Measurements from ENCODE around the gene NPTN.

The NPTN gene

GRCh38 chr15:73518180-73518862 is 114.9 kb downstream of the NPTN start:
- DNase-seq (ENCODE audit: low spot score) = no peak

- no peak for DNase-seq (ENCODE audit: low spot score)
Measured at GRCh38 chr15:73517566-73517965, 115.6 kb downstream of the NPTN start.

- DNase-seq (ENCODE audit: low spot score) = no peak
Measured at GRCh38 chr15:73515527-73515926, 117.7 kb downstream of the NPTN start.
